Endothelial cell (in vitro differentiated cells): ENCODE results near the gene KLK15. TPM values are rescaled to one million over a fixed set of nuclear protein-coding genes. Genes with fewer than 3 reads are reported as not detected.

Experiments
- DNase-seq: peaks from one replicate; pipeline ENCODE4 v3.0.0; 2021; ENCODE audit warnings: low spot score
- H3K27ac Mint-ChIP-seq: one replicate; pipeline ENCODE4 v1.8.0; 2021; ENCODE audit warnings: mixed read lengths, inconsistent platforms; ENCODE audit not compliant: unreplicated experiment
- H3K27me3 Mint-ChIP-seq: one replicate; pipeline ENCODE4 v1.8.0; 2021; ENCODE audit warnings: mild to moderate bottlenecking, moderate library complexity, mixed read lengths, inconsistent platforms; ENCODE audit not compliant: unreplicated experiment
- H3K36me3 Mint-ChIP-seq: one replicate; pipeline ENCODE4 v1.8.0; 2021; ENCODE audit warnings: mild to moderate bottlenecking, low read depth, mixed read lengths, inconsistent platforms; ENCODE audit not compliant: unreplicated experiment
- H3K4me1 Mint-ChIP-seq: one replicate; pipeline ENCODE4 v1.8.0; 2021; ENCODE audit warnings: mild to moderate bottlenecking, mixed read lengths, inconsistent platforms; ENCODE audit not compliant: unreplicated experiment
- H3K4me3 Mint-ChIP-seq: one replicate; pipeline ENCODE4 v1.8.0; 2021; ENCODE audit warnings: mild to moderate bottlenecking, mixed read lengths, inconsistent platforms; ENCODE audit not compliant: unreplicated experiment
- H3K9me3 Mint-ChIP-seq: one replicate; pipeline ENCODE4 v1.8.0; 2021; ENCODE audit warnings: mixed read lengths, inconsistent platforms; ENCODE audit not compliant: unreplicated experiment
- CTCF ChIP-seq: fragments of 200-600 bp; sonication (generic); IDR thresholded peaks from one replicate; pipeline ENCODE4 v1.5.0; 2021; ENCODE audit warnings: antibody characterized with exemption; ENCODE audit not compliant: unreplicated experiment
- total RNA-seq: library from RNA; stranded (reverse); fragmentation: NEBNext Ultra II Directional; extraction: Animal tissue kit (Norgen Biotek cat#: 25700); gene quantifications from one replicate; pipeline ENCODE4 v1.2.1, GENCODE V29; 2021; ENCODE audit not compliant: unreplicated experiment

Gene KLK15
- total RNA-seq, 1 donor from 2014 or later, result not detected

GRCh38 chr19:50857366-50857765 is 24.0 kb upstream of the KLK15 start:
- DNase-seq, result no peak
- peaks cover 24% of the 10 kb centered on the region for H3K9me3 Mint-ChIP-seq
- peak overlapping the region; percentile 8 for H3K4me3 Mint-ChIP-seq
- H3K36me3 Mint-ChIP-seq, result peaks cover 11% of the 10 kb centered on the region
- H3K27me3 Mint-ChIP-seq, result peaks cover 14% of the 10 kb centered on the region
- H3K4me1 Mint-ChIP-seq, result no peaks in the 10 kb centered on the region
- no peak for TF ChIP-seq CTCF
- H3K27ac Mint-ChIP-seq, result no peak overlapping the region

GRCh38 chr19:50854636-50855410 is 21.4 kb upstream of the KLK15 start, which contains the start of gene KLK3:
Gene KLK3 (plus strand): TSS chr19:50854915. CDS start chr19:50854956, 41 bp downstream.
- H3K36me3 Mint-ChIP-seq, result peaks cover 11% of the 10 kb centered on the region
- H3K4me3 Mint-ChIP-seq, result no peak within 1 kb of the TSS
- peaks cover 18% of the 10 kb centered on the region for H3K9me3 Mint-ChIP-seq
- no peak within 1 kb of the TSS for H3K27ac Mint-ChIP-seq
- H3K4me1 Mint-ChIP-seq, result no peaks in the 10 kb centered on the region
- DNase-seq, result no peak
- TF ChIP-seq CTCF, result no peak
- peaks cover 6% of the 10 kb centered on the region for H3K27me3 Mint-ChIP-seq

DNA sequence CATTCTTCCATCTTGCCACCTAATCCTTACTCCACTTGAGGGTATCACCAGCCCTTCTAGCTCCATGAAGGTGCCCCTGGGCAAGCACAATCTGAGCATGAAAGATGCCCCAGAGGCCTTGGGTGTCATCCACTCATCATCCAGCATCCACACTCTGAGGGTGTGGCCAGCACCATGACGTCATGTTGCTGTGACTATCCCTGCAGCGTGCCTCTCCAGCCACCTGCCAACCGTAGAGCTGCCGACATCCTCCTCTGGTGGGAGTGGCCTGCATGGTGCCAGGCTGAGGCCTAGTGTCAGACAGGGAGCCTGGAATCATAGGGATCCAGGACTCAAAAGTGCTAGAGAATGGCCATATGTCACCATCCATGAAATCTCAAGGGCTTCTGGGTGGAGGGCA is 18.2 kb upstream of the KLK15 start:
- DNase-seq, result no peak
- no peaks in the 10 kb centered on the region for H3K4me1 Mint-ChIP-seq
- TF ChIP-seq CTCF, result no peak
- H3K9me3 Mint-ChIP-seq, result peaks cover 13% of the 10 kb centered on the region
- H3K27ac Mint-ChIP-seq, result no peak overlapping the region
- no peak overlapping the region for H3K4me3 Mint-ChIP-seq
- peaks cover 7% of the 10 kb centered on the region for H3K36me3 Mint-ChIP-seq
- H3K27me3 Mint-ChIP-seq, result peaks cover 5% of the 10 kb centered on the region

- TF ChIP-seq CTCF, result no peak
- peaks cover 10% of the 10 kb centered on the region for H3K9me3 Mint-ChIP-seq
- H3K27ac Mint-ChIP-seq, result no peak overlapping the region
- peaks cover 6% of the 10 kb centered on the region for H3K36me3 Mint-ChIP-seq
- H3K4me3 Mint-ChIP-seq, result no peak overlapping the region
- DNase-seq, result no peak
- peaks cover 5% of the 10 kb centered on the region for H3K27me3 Mint-ChIP-seq
- no peaks in the 10 kb centered on the region for H3K4me1 Mint-ChIP-seq
These were observed 17.4 kb upstream of the KLK15 start for GRCh38 chr19:50850738-50851137.

GRCh38 chr19:50844296-50844935 is 11.0 kb upstream of the KLK15 start:
- H3K4me3 Mint-ChIP-seq, result no peak overlapping the region
- H3K4me1 Mint-ChIP-seq, result no peaks in the 10 kb centered on the region
- no peak for TF ChIP-seq CTCF
- H3K27me3 Mint-ChIP-seq, result peaks cover 15% of the 10 kb centered on the region
- no peaks in the 10 kb centered on the region for H3K9me3 Mint-ChIP-seq
- no peak overlapping the region for H3K27ac Mint-ChIP-seq
- no peaks in the 10 kb centered on the region for H3K36me3 Mint-ChIP-seq
- no peak for DNase-seq
